SK-N-SH (cell line): ENCODE measurements around the gene ARAP2. TPM values are rescaled to one million over a fixed set of nuclear protein-coding genes. Genes with fewer than 3 reads are reported as not detected.

Experiments
- CTCF ChIA-PET: fragments of 300-600, 350-600 bp; formaldehyde crosslinking; extraction: SDS; loops from one replicate; lab custom pipeline; 2021; lab: Yijun Ruan, JAX
- POLR2A ChIA-PET: fragments of 350-600 bp; sonication (Branson Sonifier 250); formaldehyde crosslinking; extraction: SDS; loops from one replicate; lab custom pipeline; 2020; ENCODE audit warnings: antibody characterized with exemption, inconsistent platforms; lab: Yijun Ruan, JAX
- DNase-seq: peaks from one replicate; pipeline ENCODE4 v3.0.0; 2012
- H2AFZ ChIP-seq: fragments of 200-600 bp; sonication (generic); 2 replicates; pipeline ENCODE4 v1.8.1; 2016; ENCODE audit warnings: antibody characterized with exemption, mild to moderate bottlenecking, low read depth
- H3F3A ChIP-seq: fragments of 200-600 bp; sonication (generic); replicated peaks from 2 replicates; pipeline ENCODE3; 2016; ENCODE audit warnings: antibody characterized with exemption, mild to moderate bottlenecking; ENCODE audit not compliant: insufficient read depth
- H3K27ac ChIP-seq, 2 experiments: fragments of 200-500 bp in 1 of 2; fragments of 200-600 bp in 1 of 2; sonication (Bioruptor generic) in 1 of 2; sonication (generic), shearing (Covaris generic) in 1 of 2; 2 replicates each; pipeline versions ENCODE4 v1.5.1 to v1.6.1; 2014 to 2016; ENCODE audit warnings: low read depth in 2 of 2, inconsistent platforms in 1 of 2, low read length in 1 of 2, mild to moderate bottlenecking in 1 of 2, mixed read lengths in 1 of 2
- H3K27me3 ChIP-seq: fragments of 200-600 bp; sonication (generic), shearing (Covaris generic); 2 replicates; pipeline ENCODE4 v1.6.1; 2016; ENCODE audit warnings: mixed run types; ENCODE audit not compliant: insufficient read depth
- H3K36me3 ChIP-seq, 2 experiments: fragments of 200-500 bp in 1 of 2; fragments of 200-600 bp in 1 of 2; sonication (Bioruptor generic) in 1 of 2; sonication (generic) in 1 of 2; replicated peaks in 1 of 2; 2 replicates each; pipeline versions ENCODE3 to v1.5.1; 2014 to 2016; ENCODE audit warnings: low read length in 1 of 2, mild to moderate bottlenecking in 1 of 2; ENCODE audit not compliant: insufficient read depth in 2 of 2, control insufficient read depth in 1 of 2
- H3K4me1 ChIP-seq, 2 experiments: fragments of 200-500 bp in 1 of 2; fragments of 200-600 bp in 1 of 2; sonication (Bioruptor generic) in 1 of 2; sonication (generic), shearing (Covaris generic) in 1 of 2; 2 replicates each; pipeline versions ENCODE4 v1.5.1 to v1.6.1; 2014 to 2016; ENCODE audit warnings: low read depth in 1 of 2, low read length in 1 of 2, mixed run types in 1 of 2; ENCODE audit not compliant: insufficient read depth in 2 of 2, control insufficient read depth in 1 of 2
- H3K4me2 ChIP-seq: fragments of 200-600 bp; sonication (generic), shearing (Covaris generic); 2 replicates; pipeline ENCODE4 v1.6.1; 2017; ENCODE audit warnings: mixed run types
- H3K4me3 ChIP-seq, 2 experiments: fragments of 200-500 bp in 1 of 2; fragments of 200-600 bp in 1 of 2; sonication (Bioruptor generic) in 1 of 2; sonication (generic), shearing (Covaris generic) in 1 of 2; 2 replicates each; pipeline versions ENCODE4 v1.5.1 to v1.8.1; 2014 to 2016; ENCODE audit warnings: low read depth in 2 of 2, inconsistent platforms in 1 of 2, low read length in 1 of 2, mild to moderate bottlenecking in 1 of 2, mixed read lengths in 1 of 2, moderate library complexity in 1 of 2
- H3K79me2 ChIP-seq: fragments of 200-600 bp; sonication (generic); 2 replicates; pipeline ENCODE4 v1.8.1; 2017; ENCODE audit warnings: mild to moderate bottlenecking; ENCODE audit not compliant: insufficient read depth
- H3K9ac ChIP-seq: fragments of 200-600 bp; sonication (generic); 2 replicates; pipeline ENCODE4 v1.6.1; 2017; ENCODE audit warnings: mixed run types
- H3K9me2 ChIP-seq: fragments of 200-600 bp; sonication (generic); 2 replicates; pipeline ENCODE4 v1.6.1; 2017; ENCODE audit warnings: mixed run types
- H3K9me3 ChIP-seq: fragments of 200-600 bp; sonication (generic); 2 replicates; pipeline ENCODE4 v1.6.1; 2017; ENCODE audit warnings: mixed run types, mild to moderate bottlenecking, moderate library complexity
- H4K20me1 ChIP-seq: fragments of 200-600 bp; sonication (generic); 2 replicates; pipeline ENCODE4 v1.6.1; 2017; ENCODE audit warnings: mild to moderate bottlenecking, mixed run types; ENCODE audit not compliant: insufficient read depth
- CHD2 ChIP-seq: fragments of 150-350 bp; IDR thresholded peaks from 2 replicates; pipeline ENCODE4 v1.6.1; 2018; ENCODE audit warnings: low read length; ENCODE audit not compliant: partially characterized antibody
- JUND ChIP-seq: IDR thresholded peaks from 2 replicates; pipeline ENCODE4 v1.4.0; 2012
- MEF2A ChIP-seq: IDR thresholded peaks from 2 replicates; pipeline ENCODE4 v1.4.0; 2012; ENCODE audit warnings: low read depth, borderline replicate concordance
- RFX5 ChIP-seq: IDR thresholded peaks from 2 replicates; pipeline ENCODE4 v1.6.1; 2012; ENCODE audit warnings: mild to moderate bottlenecking, improper control_type of control experiment, low read length
- SMC3 ChIP-seq: IDR thresholded peaks from 2 replicates; pipeline ENCODE4 v1.6.1; 2012; ENCODE audit warnings: low read depth, low read length, improper control_type of control experiment
- WGBS: methylation state at CpG from one replicate; pipeline ENCODE4 v1.1.6; 2017; ENCODE audit warnings: low lambda C conversion rate; 5-methylcytosine and 5-hydroxymethylcytosine counted together
- polyA plus RNA-seq, 3 experiments: library from polyadenylated mRNA; depleted of rRNA; stranded (reverse); fragments of >200 nt; gene quantifications; 2 replicates each; pipeline ENCODE4 v1.2.3, GENCODE V29; 2012

The ARAP2 gene
- polyA plus RNA-seq, 1 of the 3 experiments (the other 2 are of a cell fraction), result not detected

DNA sequence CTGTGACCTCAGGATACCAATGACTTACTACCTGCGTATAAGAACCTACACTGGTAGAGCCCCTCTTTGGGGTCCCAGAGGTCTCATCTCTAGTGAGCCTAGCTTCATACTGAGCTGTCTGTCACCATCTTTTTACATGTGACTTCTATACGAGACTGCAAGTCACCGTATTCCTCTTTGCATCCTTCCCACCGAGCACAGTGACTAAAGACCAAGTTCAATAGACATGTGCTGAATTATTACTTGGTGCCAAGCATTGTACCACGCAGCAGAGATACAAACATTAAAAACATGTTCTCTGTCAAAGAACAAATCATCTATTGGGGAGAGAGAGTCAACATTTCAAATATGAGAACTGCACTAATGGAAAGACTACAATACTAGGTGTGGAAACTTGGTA, 16.4 kb downstream of the ARAP2 start:
- TF ChIP-seq CHD2, result no peak
- no peak for TF ChIP-seq SMC3
- no peak for TF ChIP-seq MEF2A
- no peak for TF ChIP-seq JUND

DNA sequence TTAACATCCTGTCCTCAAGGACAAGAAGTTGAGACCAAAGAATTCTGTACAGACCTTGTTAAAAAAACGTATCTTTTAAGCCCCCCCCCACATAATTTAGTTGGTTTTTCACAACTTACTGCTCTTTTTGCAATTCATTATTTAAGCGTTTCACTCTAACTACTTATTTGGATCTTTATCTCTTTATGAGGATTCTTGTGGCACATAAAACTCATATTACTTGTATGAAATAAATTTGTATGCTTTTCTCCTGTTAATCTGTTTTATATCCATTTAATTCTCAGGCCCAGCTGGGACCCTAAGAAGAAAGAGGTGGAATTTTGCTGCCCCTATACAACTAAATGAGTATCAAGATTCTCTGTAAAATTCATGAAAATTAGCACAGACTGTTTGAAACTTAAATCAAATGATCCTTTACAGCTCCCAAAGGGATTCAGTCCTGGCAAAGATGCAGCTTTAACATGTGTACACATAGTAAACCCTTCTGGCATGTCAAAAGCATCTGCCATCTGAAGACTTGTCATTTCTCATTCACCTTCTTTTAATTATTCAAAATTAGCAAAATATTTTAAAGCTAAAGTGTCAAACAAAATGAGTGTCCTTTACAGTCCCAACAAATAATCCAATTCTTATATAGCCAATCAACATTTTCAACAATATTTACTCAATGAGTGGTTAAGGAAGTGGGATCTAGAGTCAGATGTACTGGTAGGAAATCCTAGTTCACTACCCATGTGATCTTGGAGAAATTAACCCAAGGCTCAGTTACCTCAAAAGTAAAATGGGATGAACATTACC, 17.7 kb downstream of the ARAP2 start:
- H3K9me3 ChIP-seq, result no peaks in the 10 kb centered on the region
- ChIA-PET CTCF (no interaction called here), POLR2A (no interaction called here)
- H3K9ac ChIP-seq, result no peak overlapping the region
- H3F3A ChIP-seq, result no peaks in the 10 kb centered on the region
- WGBS, result 12% methylated on average over 2 of the region's 2 CpGs
- no peak for TF ChIP-seq RFX5
- H3K79me2 ChIP-seq, result no peaks in the 10 kb centered on the region
- no peak overlapping the region for H3K27ac ChIP-seq
- H3K36me3 ChIP-seq, result no peaks in the 10 kb centered on the region
- H3K9me2 ChIP-seq, result no peaks in the 10 kb centered on the region
- H3K4me2 ChIP-seq, result no peak overlapping the region
- no peaks in the 10 kb centered on the region for H3K27me3 ChIP-seq
- H2AFZ ChIP-seq, result no peak overlapping the region
- H4K20me1 ChIP-seq, result no peaks in the 10 kb centered on the region
- no peak for DNase-seq
- no peak overlapping the region for H3K4me3 ChIP-seq
- no peaks in the 10 kb centered on the region for H3K4me1 ChIP-seq

More for the DNA sequence above, 16.4 kb downstream of the ARAP2 start:
- ChIA-PET POLR2A (no interaction called here), CTCF (no interaction called here)
- no peaks in the 10 kb centered on the region for H3K27me3 ChIP-seq
- H3K9me3 ChIP-seq, result no peaks in the 10 kb centered on the region
- H3K36me3 ChIP-seq, result no peaks in the 10 kb centered on the region
- no peaks in the 10 kb centered on the region for H3K4me1 ChIP-seq
- H3K79me2 ChIP-seq, result no peaks in the 10 kb centered on the region
- 15% methylated on average over 5 of the region's 5 CpGs for WGBS
- H2AFZ ChIP-seq, result no peak overlapping the region
- DNase-seq, result no peak
- no peak overlapping the region for H3K9ac ChIP-seq
- H3K27ac ChIP-seq, result no peak overlapping the region
- no peak overlapping the region for H3K4me2 ChIP-seq
- no peak overlapping the region for H3K4me3 ChIP-seq
- no peaks in the 10 kb centered on the region for H4K20me1 ChIP-seq
- H3F3A ChIP-seq, result no peaks in the 10 kb centered on the region
- H3K9me2 ChIP-seq, result no peaks in the 10 kb centered on the region

DNA sequence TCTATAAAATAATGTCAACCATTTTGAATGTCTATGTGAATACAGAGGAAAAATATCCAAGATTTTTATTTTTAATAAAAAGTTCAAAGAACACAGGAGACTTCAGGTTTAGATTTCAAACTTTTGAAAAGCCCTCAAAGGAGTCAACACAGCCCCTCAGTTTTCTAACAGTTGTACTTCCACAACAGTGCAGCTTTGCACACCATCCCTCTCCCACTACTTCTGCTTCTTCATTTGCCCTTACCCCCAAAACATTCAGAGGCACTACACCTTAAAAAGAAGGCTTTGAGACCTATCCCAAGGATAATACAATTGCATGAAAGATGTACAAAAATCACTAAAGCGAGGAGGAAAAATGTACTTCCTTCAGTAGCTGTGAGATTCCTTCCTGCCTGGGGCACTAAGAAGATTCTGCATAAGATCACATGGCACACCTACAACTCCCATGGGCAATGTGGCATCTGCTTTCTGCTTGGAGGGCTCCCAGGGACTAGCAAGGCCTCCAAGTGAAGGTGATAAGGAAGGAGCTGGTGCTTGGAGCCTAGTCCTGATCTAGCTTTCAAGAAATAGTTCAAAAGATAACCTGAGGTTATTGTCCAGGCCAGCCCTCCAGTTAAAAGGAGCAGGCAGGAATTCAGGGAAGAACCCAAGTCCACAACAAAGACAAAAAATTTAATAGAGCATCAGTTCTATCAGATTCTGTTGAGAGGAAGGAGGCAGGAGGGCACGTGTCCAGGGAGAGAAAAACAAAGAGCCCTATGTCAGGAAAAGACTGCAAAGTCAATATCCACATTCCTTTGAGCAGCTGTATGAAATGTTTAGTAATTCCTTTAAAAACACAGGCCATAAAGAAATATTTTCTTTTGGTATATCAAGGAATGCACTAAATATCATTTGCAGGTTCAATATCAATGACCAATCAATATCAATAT, 19.1 kb downstream of the ARAP2 start:
- no peaks in the 10 kb centered on the region for H4K20me1 ChIP-seq
- no peak overlapping the region for H3K4me3 ChIP-seq
- ChIA-PET CTCF (no interaction called here), POLR2A (no interaction called here)
- no peak overlapping the region for H3K9ac ChIP-seq
- H3K36me3 ChIP-seq, result no peaks in the 10 kb centered on the region
- no peaks in the 10 kb centered on the region for H3K79me2 ChIP-seq
- no peaks in the 10 kb centered on the region for H3K9me2 ChIP-seq
- H3K4me2 ChIP-seq, result no peak overlapping the region
- DNase-seq, result no peak
- H2AFZ ChIP-seq, result no peak overlapping the region
- no peak overlapping the region for H3K27ac ChIP-seq
- H3K27me3 ChIP-seq, result no peaks in the 10 kb centered on the region
- no peaks in the 10 kb centered on the region for H3F3A ChIP-seq
- TF ChIP-seq CHD2, result no peak
- TF ChIP-seq, all 33 proteins: peak for 0
- 0% methylated on average over 2 of the region's 2 CpGs for WGBS
- H3K4me1 ChIP-seq, result no peaks in the 10 kb centered on the region
- no peaks in the 10 kb centered on the region for H3K9me3 ChIP-seq
